OCI-LY1 (cell line): ENCODE measurements around the gene KLHL5.

Experiments
- H2AFZ ChIP-seq: fragments of 200-600 bp; sonication (generic), shearing (Covaris generic); 2 replicates; pipeline ENCODE4 v1.6.0; 2014; ENCODE audit warnings: antibody characterized with exemption, mild to moderate bottlenecking, low read length
- H3F3A ChIP-seq: fragments of 200-600 bp; sonication (generic), shearing (Covaris generic); 2 replicates; pipeline ENCODE4 v1.6.0; 2014; ENCODE audit warnings: mild to moderate bottlenecking, antibody characterized with exemption, low read length, moderate library complexity; ENCODE audit not compliant: insufficient read depth
- H3K27ac ChIP-seq: fragments of 200-600 bp; sonication (generic); 2 replicates; pipeline ENCODE4 v1.5.1; 2014; ENCODE audit warnings: low read length, mixed run types, mild to moderate bottlenecking, low read depth; ENCODE audit not compliant: poor library complexity, severe bottlenecking
- H3K27me3 ChIP-seq: fragments of 200-600 bp; sonication (generic); 2 replicates; pipeline ENCODE4 v1.6.0; 2014; ENCODE audit warnings: antibody characterized with exemption, mild to moderate bottlenecking, low read length, moderate library complexity; ENCODE audit not compliant: insufficient read depth
- H3K36me3 ChIP-seq: fragments of 200-600 bp; sonication (generic); 2 replicates; pipeline ENCODE4 v1.6.1; 2014; ENCODE audit warnings: mild to moderate bottlenecking, antibody characterized with exemption, low read length, moderate library complexity, mixed read lengths; ENCODE audit not compliant: insufficient read depth
- H3K4me1 ChIP-seq: fragments of 200-600 bp; sonication (generic); 2 replicates; pipeline ENCODE4 v1.5.1; 2014; ENCODE audit warnings: mild to moderate bottlenecking, low read length, moderate library complexity; ENCODE audit not compliant: insufficient read depth, severe bottlenecking
- H3K4me2 ChIP-seq: fragments of 200-600 bp; sonication (generic), shearing (Covaris generic); 2 replicates; pipeline ENCODE4 v1.6.1; 2014; ENCODE audit warnings: low read length
- H3K4me3 ChIP-seq: fragments of 200-600 bp; sonication (generic); 2 replicates; pipeline ENCODE4 v1.5.1; 2014; ENCODE audit warnings: low read length, low read depth, mild to moderate bottlenecking, mixed read lengths; ENCODE audit not compliant: poor library complexity, severe bottlenecking
- H3K79me2 ChIP-seq: fragments of 200-600 bp; shearing (Covaris generic); 2 replicates; pipeline ENCODE4 v1.6.1; 2016; ENCODE audit warnings: mixed run types, low read length, mixed read lengths; ENCODE audit not compliant: insufficient read depth
- H3K9ac ChIP-seq: fragments of 200-600 bp; sonication (generic), shearing (Covaris generic); 2 replicates; pipeline ENCODE4 v1.6.1; 2014; ENCODE audit warnings: mild to moderate bottlenecking, low read length, mixed read lengths
- H3K9me2 ChIP-seq: fragments of 200-600 bp; sonication (generic), shearing (Covaris generic); 2 replicates; pipeline ENCODE4 v1.6.1; 2014; ENCODE audit warnings: low read depth, mild to moderate bottlenecking, low read length, mixed read lengths
- H3K9me3 ChIP-seq: fragments of 200-600 bp; shearing (Covaris generic); 2 replicates; pipeline ENCODE4 v1.6.1; 2014; ENCODE audit warnings: low read length, mixed read lengths
- H4K20me1 ChIP-seq: fragments of 200-600 bp; sonication (generic), shearing (Covaris generic); 2 replicates; pipeline ENCODE4 v1.6.0; 2016; ENCODE audit warnings: mild to moderate bottlenecking, low read length; ENCODE audit not compliant: insufficient read depth
- EZH2 ChIP-seq: fragments of 200-600 bp; sonication (generic), shearing (Covaris generic); IDR thresholded peaks from 2 replicates; pipeline ENCODE4 v1.8.0; 2017; ENCODE audit warnings: borderline replicate concordance, mixed run types, mild to moderate bottlenecking, antibody characterized with exemption, low read length, moderate library complexity, mixed read lengths
- TF ChIP-seq, protein P1 (sequence below): fragments of 200-600 bp; sonication (generic), shearing (Covaris generic); IDR thresholded peaks from 2 replicates; pipeline ENCODE4 v1.5.1; 2017; ENCODE audit warnings: mild to moderate bottlenecking, antibody characterized with exemption, low read length, moderate library complexity, mixed read lengths

Gene KLHL5

DNA sequence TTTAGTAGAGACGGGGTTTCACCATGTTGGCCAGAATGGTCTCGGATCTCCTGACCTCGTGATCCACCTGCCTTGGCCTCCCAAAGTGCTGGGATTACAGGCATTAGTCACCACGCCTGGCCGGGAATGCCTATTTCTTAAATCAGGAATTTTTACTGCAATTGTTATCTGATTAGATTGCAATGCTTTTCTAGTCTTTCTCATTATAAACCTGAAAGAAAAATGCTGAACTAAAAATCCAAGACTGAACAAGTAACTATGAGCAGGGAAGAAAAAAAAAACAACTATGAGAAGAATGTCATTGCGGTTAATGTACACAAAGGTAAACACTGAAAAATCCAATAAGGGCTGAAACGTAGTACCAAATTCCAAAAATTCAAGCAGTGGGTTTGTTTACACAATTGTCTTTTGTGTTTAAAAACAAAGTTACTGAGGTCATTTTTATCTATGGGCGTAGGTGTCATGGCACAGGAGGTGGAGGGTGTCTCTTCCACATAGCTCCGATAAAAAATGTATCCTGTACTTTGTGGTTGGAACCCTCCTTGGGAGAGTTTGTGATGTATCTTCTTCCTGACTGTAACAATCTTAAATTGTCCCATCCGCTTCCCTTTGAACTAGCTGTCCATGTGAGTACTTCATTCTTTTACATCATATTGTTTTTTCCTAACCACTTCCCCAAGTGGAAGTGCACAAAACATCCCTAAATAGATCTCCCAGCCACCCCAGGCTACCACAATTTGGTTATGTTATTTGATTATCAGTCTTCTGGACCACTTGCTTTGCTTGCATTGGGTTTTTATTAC lies 18.8 kb upstream of the KLHL5 start:
- H3K4me1 ChIP-seq: peaks cover 64% of the 10 kb centered on the region
- H2AFZ ChIP-seq: peak overlapping the region; percentile 7; the same call in 1 of the 2 replicates
- H3F3A ChIP-seq: no peaks in the 10 kb centered on the region
- peak overlapping the region; percentile 95 for H3K27ac ChIP-seq
- peak overlapping the region; percentile 91 for H3K4me2 ChIP-seq
- TF ChIP-seq, protein P1, sequence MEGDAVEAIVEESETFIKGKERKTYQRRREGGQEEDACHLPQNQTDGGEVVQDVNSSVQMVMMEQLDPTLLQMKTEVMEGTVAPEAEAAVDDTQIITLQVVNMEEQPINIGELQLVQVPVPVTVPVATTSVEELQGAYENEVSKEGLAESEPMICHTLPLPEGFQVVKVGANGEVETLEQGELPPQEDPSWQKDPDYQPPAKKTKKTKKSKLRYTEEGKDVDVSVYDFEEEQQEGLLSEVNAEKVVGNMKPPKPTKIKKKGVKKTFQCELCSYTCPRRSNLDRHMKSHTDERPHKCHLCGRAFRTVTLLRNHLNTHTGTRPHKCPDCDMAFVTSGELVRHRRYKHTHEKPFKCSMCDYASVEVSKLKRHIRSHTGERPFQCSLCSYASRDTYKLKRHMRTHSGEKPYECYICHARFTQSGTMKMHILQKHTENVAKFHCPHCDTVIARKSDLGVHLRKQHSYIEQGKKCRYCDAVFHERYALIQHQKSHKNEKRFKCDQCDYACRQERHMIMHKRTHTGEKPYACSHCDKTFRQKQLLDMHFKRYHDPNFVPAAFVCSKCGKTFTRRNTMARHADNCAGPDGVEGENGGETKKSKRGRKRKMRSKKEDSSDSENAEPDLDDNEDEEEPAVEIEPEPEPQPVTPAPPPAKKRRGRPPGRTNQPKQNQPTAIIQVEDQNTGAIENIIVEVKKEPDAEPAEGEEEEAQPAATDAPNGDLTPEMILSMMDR: no peak
- no peak for TF ChIP-seq EZH2
- peaks cover 30% of the 10 kb centered on the region for H3K79me2 ChIP-seq
- H3K9me3 ChIP-seq: no peaks in the 10 kb centered on the region
- no peaks in the 10 kb centered on the region for H3K9me2 ChIP-seq
- H3K9ac ChIP-seq: peak overlapping the region; percentile 85
- no peaks in the 10 kb centered on the region for H4K20me1 ChIP-seq
- peaks cover 4% of the 10 kb centered on the region; the same call in 1 of the 2 replicates for H3K36me3 ChIP-seq
- H3K4me3 ChIP-seq: peak overlapping the region; percentile 69
- H3K27me3 ChIP-seq: no peaks in the 10 kb centered on the region

- H3K4me3 ChIP-seq: peak overlapping the region; percentile 69
- TF ChIP-seq, protein P1: no peak
- TF ChIP-seq EZH2: no peak
- H3K27ac ChIP-seq: peak overlapping the region; percentile 95
Observed at GRCh38 chr4:39043861-39044363, 18.1 kb upstream of the KLHL5 start.

DNA sequence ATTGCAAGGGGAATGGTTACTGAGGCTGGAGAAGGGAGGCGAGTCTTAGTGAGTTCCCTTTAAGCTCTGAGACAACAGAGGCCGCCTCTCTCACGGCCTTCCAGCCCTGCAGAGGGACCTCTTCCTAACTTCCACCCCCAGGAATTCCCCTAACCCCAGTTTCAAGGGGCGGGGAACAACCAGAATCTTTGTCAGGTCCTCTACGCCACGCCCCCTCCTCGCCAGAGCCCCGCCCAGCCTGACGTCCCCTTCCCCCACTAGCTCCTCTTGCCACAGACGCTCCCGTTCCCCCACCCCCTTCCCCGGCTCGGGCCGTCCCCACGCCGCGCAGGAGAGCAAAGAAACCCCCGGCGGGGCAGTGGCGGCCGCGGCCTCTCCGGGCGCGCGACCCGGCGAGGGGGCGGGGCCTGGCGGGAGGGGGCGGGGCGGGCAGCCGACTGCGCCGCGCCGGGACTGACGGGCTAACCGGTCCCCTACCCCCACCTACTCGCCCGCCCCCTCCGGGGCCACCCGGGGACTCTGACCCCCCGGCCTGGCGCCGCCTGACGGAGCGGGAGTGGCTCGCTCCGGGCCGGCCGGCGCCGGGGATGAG lies 17.6 kb upstream of the KLHL5 start:
- peak overlapping the region; percentile 95 for H3K27ac ChIP-seq
- H3K4me2 ChIP-seq: peak overlapping the region; percentile 91
- peaks cover 40% of the 10 kb centered on the region for H3K79me2 ChIP-seq
- no peaks in the 10 kb centered on the region for H4K20me1 ChIP-seq
- H3F3A ChIP-seq: no peaks in the 10 kb centered on the region
- peaks cover 5% of the 10 kb centered on the region; the same call in 1 of the 2 replicates for H3K36me3 ChIP-seq
- no peak overlapping the region for H2AFZ ChIP-seq
- H3K4me3 ChIP-seq: peak overlapping the region; percentile 69
- H3K9me3 ChIP-seq: no peaks in the 10 kb centered on the region
- H3K4me1 ChIP-seq: peaks cover 66% of the 10 kb centered on the region
- peak overlapping the region; percentile 85 for H3K9ac ChIP-seq
- H3K27me3 ChIP-seq: no peaks in the 10 kb centered on the region
- H3K9me2 ChIP-seq: no peaks in the 10 kb centered on the region
- no peak for TF ChIP-seq EZH2
- TF ChIP-seq, protein P1: no peak; the same call in 1 of the 2 replicates

More at GRCh38 chr4:39043861-39044363, 18.1 kb upstream of the KLHL5 start:
- Histone ChIP-seq H3K4me1 (peaks cover 65% of the 10 kb centered on the region), H3K9me2 (no peaks in the 10 kb centered on the region), H3K9ac (peak overlapping the region; percentile 85), H4K20me1 (no peaks in the 10 kb centered on the region), H3K9me3 (no peaks in the 10 kb centered on the region), H2AFZ (peak overlapping the region; percentile 7; the same call in 1 of the 2 replicates), H3F3A (no peaks in the 10 kb centered on the region), H3K4me2 (peak overlapping the region; percentile 91), H3K36me3 (peaks cover 5% of the 10 kb centered on the region; the same call in 1 of the 2 replicates), H3K79me2 (peaks cover 35% of the 10 kb centered on the region), H3K27me3 (no peaks in the 10 kb centered on the region)
